Heart left ventricle (tissue), 16 donors: Measurements from ENCODE around the gene XAGE1B. TPM values are rescaled to one million over a fixed set of nuclear protein-coding genes. Genes with fewer than 3 reads are reported as not detected.
"Not testable (repeated sequence)": the region's sequence is repeated elsewhere in the genome, so short reads cannot be mapped to it uniquely, and the experiment has no call there.

Experiments
- ATAC-seq, 4 donors: fragments of 200-7000 bp; cut with Tn5 transposase; one replicate each; pipeline ENCODE4 v1.9.1; 2020 to 2022; ENCODE audit warnings: moderate library complexity in 4 of 4, mild to moderate bottlenecking in 3 of 4, moderate number of reproducible peaks in 1 of 4
- DNase-seq, 5 donors: peaks; one replicate each; pipeline ENCODE4 v3.0.0-alpha.2; 2020
- H3K27ac ChIP-seq, 12 donors: fragments of 200-600 bp; sonication (generic) in 4 of 12; one replicate each; pipeline versions ENCODE4 v1.5.0 to v1.8.0; 2016 to 2022; ENCODE audit warnings: mild to moderate bottlenecking in 2 of 12
- H3K27me3 ChIP-seq, 9 donors: fragments of 200-600 bp; sonication (generic) in 2 of 9; one replicate each; pipeline versions ENCODE4 v1.5.1 to v1.8.0; 2016 to 2022; ENCODE audit warnings: mild to moderate bottlenecking in 3 of 9
- H3K36me3 ChIP-seq, 9 donors: fragments of 200-600 bp; sonication (generic) in 2 of 9; one replicate each; pipeline versions ENCODE4 v1.5.0 to v1.8.0; 2018 to 2022; ENCODE audit warnings: mild to moderate bottlenecking in 2 of 9
- H3K4me1 ChIP-seq, 12 donors: fragments of 200-600 bp; sonication (generic) in 4 of 12; one replicate each; pipeline versions ENCODE4 v1.5.0 to v1.8.0; 2016 to 2022; ENCODE audit warnings: mild to moderate bottlenecking in 3 of 12
- H3K4me3 ChIP-seq, 12 donors: fragments of 200-600 bp; sonication (generic) in 4 of 12; one replicate each; pipeline versions ENCODE4 v1.5.0 to v1.8.0; 2017 to 2022; ENCODE audit warnings: mild to moderate bottlenecking in 9 of 12, moderate library complexity in 4 of 12
- H3K9me3 ChIP-seq, 12 donors: fragments of 200-600 bp; sonication (generic) in 4 of 12; one replicate each; pipeline versions ENCODE4 v1.5.0 to v1.8.0; 2016 to 2022; ENCODE audit warnings: mild to moderate bottlenecking in 1 of 12
- CTCF ChIP-seq, 12 donors: fragments of 200-600 bp; sonication (generic) in 4 of 12; IDR thresholded peaks; one replicate each; pipeline versions ENCODE4 v1.5.0 to v1.8.0; 2018 to 2022; ENCODE audit warnings: antibody characterized with exemption in 12 of 12, mild to moderate bottlenecking in 5 of 12
- POLR2A ChIP-seq, 2 donors: fragments of 450-650 bp; IDR thresholded peaks; one replicate each; pipeline ENCODE4 v1.6.1; 2017; ENCODE audit warnings: antibody characterized with exemption in 2 of 2, mild to moderate bottlenecking in 2 of 2, moderate library complexity in 2 of 2
- WGBS, 4 donors: extraction: QIAGEN DNeasy Blood & Tissue Kit in 2 of 4; methylation state at CpG; one replicate each; pipeline versions ENCODE4 v1.1.5 to v1.1.7; 2013 to 2018; 5-methylcytosine and 5-hydroxymethylcytosine counted together
- intact Hi-C, 10 donors: fragments of 100-400 bp; cut with DNase I; formaldehyde crosslinking; loops; one replicate each; pipeline versions ENCODE4 v1.11.1 to v1.14.2; 2022
- long read RNA-seq, 3 donors: library from polyadenylated mRNA; unstranded; transcript quantifications; one replicate each; pipeline ENCODE4 v2.0.0, GENCODE V29; 2020 to 2021
- polyA plus RNA-seq, 2 donors: library from polyadenylated mRNA; stranded (reverse); fragments of 200-250 nt; gene quantifications; one replicate each; pipeline ENCODE4 v1.2.3, GENCODE V29; 2013
- total RNA-seq, 9 donors: library from RNA; depleted of rRNA in 2 of 9; stranded (reverse); fragments of >200 nt in 2 of 9; fragmentation: NEBNext Ultra II Directional in 3 of 9; extraction: Animal tissue kit (Norgen Biotek cat#: 25700) in 3 of 9; gene quantifications; one replicate each; pipeline versions ENCODE4 v1.1.0 to v1.2.4, GENCODE V29; 2016 to 2023
- donor health status: ischemic (EF 13 %, LVEDD 7.1; RV severe dilation, severe dysfunction).
- donor health status: healthy with polysubstance abuse.
- donor health status: DM: no; HTN: yes; CAD: no.
- donor health status: DM: no; HTN: no; CAD: no.
- donor health status: ischemic (EF 25% LVEDD 6.9; RV normal size, moderate dysfunction).
- donor health status: ischemic (EF 25% LVEDD 5.7; RV mildly dilated, moderate dysfunction).
- donor health status: healthy.
- donor health status: DM: yes; HTN: yes; CAD: no.
- donor health status: ischemic (EF 35%, LVEDD 5.7; RV mildly dilated, moderate dysfunction).
- donor health status: nonischemic (EF 11% LVEDD 7.7; RV severe dilation, severe dysfunction).
- donor health status: DM: yes; HTN: yes; CAD: no.
- donor health status: PGD.
- donor health status: ischemic (EF 29% LVEDD 5.4; RV normal size, mild dysfunction).
- donor health status: nonischemic (EF 23%, LVEDD 6.1; RV moderate dilation, normal function).

The XAGE1B gene
- total RNA-seq (not detected), polyA plus RNA-seq (not detected)
- long read RNA-seq, donor 1, result 0 reads
- long read RNA-seq, donor 2, result 0 reads
- long read RNA-seq, donor 3, result 0 reads

GRCh38 chrX:52516987-52517325, at the start of gene XAGE1B:
XAGE1B (minus strand) TSS chrX:52517063; CDS start chrX:52515527, 1,536 bp downstream.
- H3K27ac ChIP-seq, H3K4me3 ChIP-seq, intact Hi-C loops, H3K4me1 ChIP-seq, DNase-seq, H3K27me3 ChIP-seq, H3K36me3 ChIP-seq, H3K9me3 ChIP-seq: not testable (repeated sequence)
- no CpG with 5 or more reads among the region's 18 CpGs for WGBS, 4 donors
- ATAC-seq, result peak in 1 of 4 donors; percentile 32

GRCh38 chrX:52563105-52563504, 46.2 kb upstream of the XAGE1B start:
- no peak for TF ChIP-seq POLR2A (IDR thresholded peaks at IDR 0.05)
- TF ChIP-seq CTCF (IDR thresholded peaks at IDR 0.05), result no peak
- Histone ChIP-seq H3K27me3 (peaks cover 0 to 36% (median 0%) of the 10 kb centered on the region in 9 donors), H3K36me3 (no peaks in the 10 kb centered on the region), H3K9me3 (no peaks in the 10 kb centered on the region), H3K27ac (no peak overlapping the region), H3K4me1 (no peaks in the 10 kb centered on the region), H3K4me3 (no peak overlapping the region)
- DNase-seq (no peak), ATAC-seq (no peak)
- intact Hi-C loops, result no loop called here
- WGBS, 4 donors, result 80 to 93% (median 91%) methylated on average over 9 to 10 of the region's 10 CpGs

GRCh38 chrX:52558140-52558539, 41.3 kb upstream of the XAGE1B start:
- no peaks in the 10 kb centered on the region for H3K36me3 ChIP-seq
- TF ChIP-seq POLR2A (IDR thresholded peaks at IDR 0.05), result no peak
- TF ChIP-seq CTCF (IDR thresholded peaks at IDR 0.05), result no peak
- H3K27me3 ChIP-seq, result peaks cover 0 to 23% (median 0%) of the 10 kb centered on the region in 9 donors
- no peak overlapping the region for H3K4me3 ChIP-seq
- ATAC-seq (no peak), DNase-seq (no peak)
- H3K4me1 ChIP-seq, result no peaks in the 10 kb centered on the region
- intact Hi-C loops, result no loop called here
- WGBS, 4 donors, result 80 to 92% (median 91%) methylated on average over 2 to 3 of the region's 3 CpGs
- no peak overlapping the region for H3K27ac ChIP-seq
- no peaks in the 10 kb centered on the region for H3K9me3 ChIP-seq

- Histone ChIP-seq H3K4me3 (no peak overlapping the region), H3K4me1 (no peaks in the 10 kb centered on the region), H3K9me3 (no peaks in the 10 kb centered on the region), H3K27me3 (peaks cover 0 to 23% (median 0%) of the 10 kb centered on the region in 9 donors), H3K36me3 (no peaks in the 10 kb centered on the region), H3K27ac (no peak overlapping the region)
- DNase-seq (no peak), ATAC-seq (no peak)
- 30 to 54% (median 41%) methylated on average over 1 of the region's 1 CpG for WGBS, 4 donors
- TF ChIP-seq CTCF (IDR thresholded peaks at IDR 0.05) (no peak), POLR2A (IDR thresholded peaks at IDR 0.05) (no peak)
- intact Hi-C loops, result no loop called here
Measured at GRCh38 chrX:52556741-52557140, 39.9 kb upstream of the XAGE1B start.

- ATAC-seq, result no peak
Measured at GRCh38 chrX:52553995-52554642, 37.3 kb upstream of the XAGE1B start.

GRCh38 chrX:52548769-52549168, 31.9 kb upstream of the XAGE1B start:
- H3K27me3 ChIP-seq, result peaks cover 0 to 31% (median 0%) of the 10 kb centered on the region in 9 donors
- H3K4me3 ChIP-seq, H3K27ac ChIP-seq, DNase-seq, H3K4me1 ChIP-seq, ATAC-seq, H3K9me3 ChIP-seq, intact Hi-C loops, H3K36me3 ChIP-seq: not testable (repeated sequence)
- WGBS, 4 donors, result 64 to 84% (median 73%) methylated on average over 3 of the region's 3 CpGs

More at GRCh38 chrX:52553995-52554642, 37.3 kb upstream of the XAGE1B start:
- Histone ChIP-seq H3K27ac (no peak overlapping the region), H3K9me3 (no peaks in the 10 kb centered on the region), H3K4me3 (no peak overlapping the region), H3K27me3 (peaks cover 0 to 32% (median 0%) of the 10 kb centered on the region in 9 donors), H3K36me3 (no peaks in the 10 kb centered on the region), H3K4me1 (no peaks in the 10 kb centered on the region)
- no peak for TF ChIP-seq POLR2A (IDR thresholded peaks at IDR 0.05)
- no peak for TF ChIP-seq CTCF (IDR thresholded peaks at IDR 0.05)
- intact Hi-C loops, result no loop called here
- DNase-seq, result no peak
